GM23338 (cell line): ENCODE data around the gene PDE5A. TPM values are rescaled to one million over a fixed set of nuclear protein-coding genes. Genes with fewer than 3 reads are reported as not detected.

Experiments
- ATAC-seq: fragments of 200-7000 bp; cut with Tn5 transposase; 3 replicates; pipeline ENCODE4 v1.9.1; 2020
- DNase-seq: peaks from one replicate; pipeline ENCODE4 v3.0.0-alpha.2; 2015; ENCODE audit warnings: low spot score
- H2AFZ ChIP-seq: fragments of 200-600 bp; sonication (generic); 2 replicates; pipeline ENCODE4 v1.8.0; 2016; ENCODE audit warnings: antibody characterized with exemption, mild to moderate bottlenecking, moderate library complexity
- H3F3A ChIP-seq: fragments of 200-600 bp; sonication (generic); replicated peaks from 2 replicates; pipeline ENCODE4 v1.8.0; 2017; ENCODE audit warnings: antibody characterized with exemption, mixed run types, low read depth
- H3K27ac ChIP-seq: fragments of 200-600 bp; sonication (generic); 2 replicates; pipeline ENCODE4 v1.6.1; 2016; ENCODE audit warnings: low read depth
- H3K27me3 ChIP-seq: fragments of 200-600 bp; sonication (generic); 2 replicates; pipeline ENCODE4 v1.8.0; 2016; ENCODE audit warnings: mild to moderate bottlenecking, mixed run types, moderate library complexity; ENCODE audit not compliant: insufficient read depth
- H3K36me3 ChIP-seq: fragments of 200-600 bp; sonication (generic); 2 replicates; pipeline ENCODE4 v1.8.0; 2016; ENCODE audit warnings: mild to moderate bottlenecking; ENCODE audit not compliant: insufficient read depth
- H3K4me1 ChIP-seq: fragments of 200-600 bp; sonication (generic); 2 replicates; pipeline ENCODE4 v1.8.0; 2016; ENCODE audit warnings: mild to moderate bottlenecking, moderate library complexity; ENCODE audit not compliant: insufficient read depth
- H3K4me2 ChIP-seq: fragments of 200-600 bp; sonication (generic); 2 replicates; pipeline ENCODE4 v1.7.1; 2017; ENCODE audit warnings: mixed run types
- H3K4me3 ChIP-seq: fragments of 200-600 bp; sonication (generic); 2 replicates; pipeline ENCODE4 v1.6.1; 2016; ENCODE audit warnings: mixed run types
- H3K79me2 ChIP-seq: fragments of 200-600 bp; sonication (generic); replicated peaks from 2 replicates; pipeline ENCODE4 v1.8.0; 2017; ENCODE audit warnings: mild to moderate bottlenecking; ENCODE audit not compliant: insufficient read depth
- H3K9me2 ChIP-seq: fragments of 200-600 bp; sonication (generic); 2 replicates; pipeline ENCODE4 v1.8.0; 2017; ENCODE audit not compliant: insufficient read depth
- H4K20me1 ChIP-seq: fragments of 200-600 bp; sonication (generic); replicated peaks from 2 replicates; pipeline ENCODE4 v1.8.0; 2017; ENCODE audit warnings: mild to moderate bottlenecking; ENCODE audit not compliant: insufficient read depth
- H3K27ac Mint-ChIP-seq: 2 replicates; pipeline ENCODE4 v1.8.0; 2020; ENCODE audit warnings: inconsistent platforms, mild to moderate bottlenecking, moderate library complexity, mixed read lengths
- H3K27me3 Mint-ChIP-seq: 3 replicates; pipeline ENCODE4 v1.8.0; 2022; ENCODE audit warnings: low read depth, mild to moderate bottlenecking, moderate library complexity, mixed read lengths, inconsistent platforms; ENCODE audit not compliant: insufficient read depth, poor library complexity
- H3K36me3 Mint-ChIP-seq: 3 replicates; pipeline ENCODE4 v1.8.0; 2021; ENCODE audit warnings: low read depth, mild to moderate bottlenecking, inconsistent platforms, moderate library complexity, mixed read lengths
- H3K4me1 Mint-ChIP-seq: 3 replicates; pipeline ENCODE4 v1.8.0; 2020; ENCODE audit warnings: mild to moderate bottlenecking, inconsistent platforms, mixed read lengths
- H3K4me3 Mint-ChIP-seq: 3 replicates; pipeline ENCODE4 v1.8.0; 2021; ENCODE audit warnings: moderate library complexity, mild to moderate bottlenecking, inconsistent platforms, mixed read lengths
- H3K9me3 Mint-ChIP-seq: 3 replicates; pipeline ENCODE4 v1.8.0; 2020; ENCODE audit warnings: moderate library complexity, mild to moderate bottlenecking, inconsistent platforms, mixed read lengths
- CREB1 ChIP-seq: fragments of 250-450 bp; sonication (Bioruptor Pico); IDR thresholded peaks from 2 replicates; pipeline ENCODE4 v1.5.0; 2020; ENCODE audit warnings: low read depth, mild to moderate bottlenecking, moderate library complexity
- EZH2 ChIP-seq: fragments of 200-600 bp; sonication (generic); IDR thresholded peaks from one replicate; pipeline ENCODE4 v1.8.0; 2017; ENCODE audit warnings: antibody characterized with exemption, mild to moderate bottlenecking, low read depth; ENCODE audit not compliant: unreplicated experiment
- EZH2phosphoT487 ChIP-seq: fragments of 200-600 bp; sonication (generic); IDR thresholded peaks from one replicate; pipeline ENCODE4 v1.8.1; 2018; ENCODE audit warnings: antibody characterized with exemption; ENCODE audit not compliant: unreplicated experiment
- JUNB ChIP-seq: IDR thresholded peaks from one replicate; pipeline ENCODE4 v1.6.1; 2016; ENCODE audit warnings: antibody characterized with exemption; ENCODE audit not compliant: unreplicated experiment
- POLR2AphosphoS5 ChIP-seq: IDR thresholded peaks from 2 replicates; pipeline ENCODE4 v1.6.1; 2016; ENCODE audit warnings: antibody characterized with exemption, low read depth
- STAT1 ChIP-seq: IDR thresholded peaks from one replicate; pipeline ENCODE4 v1.6.1; 2016; ENCODE audit warnings: antibody characterized with exemption; ENCODE audit not compliant: unreplicated experiment
- polyA plus RNA-seq: library from polyadenylated mRNA; unstranded; fragments of >200 nt; fragmentation: Nextera tagmentation; extraction: Ambion mirVana; gene quantifications from 2 replicates; pipeline ENCODE4 v1.2.1, GENCODE V29; 2016
- total RNA-seq: library from RNA; depleted of rRNA; stranded (reverse); fragments of >200 nt; shearing (Covaris generic); gene quantifications from 2 replicates; pipeline ENCODE4 v1.2.3, GENCODE V29; 2014
- TF ChIP-seq, protein P1 (sequence below): IDR thresholded peaks from one replicate; pipeline ENCODE4 v1.6.1; 2018; ENCODE audit warnings: antibody characterized with exemption; ENCODE audit not compliant: unreplicated experiment
- TF ChIP-seq, protein P2 (sequence below): fragments of 250-450 bp; sonication (Bioruptor Pico); IDR thresholded peaks from 2 replicates; pipeline ENCODE4 v1.5.0; 2020; ENCODE audit warnings: mild to moderate bottlenecking, moderate library complexity

Gene PDE5A
- total and polyA plus RNA-seq, 2 experiments from 2014 or later, result 15.0 to 22.6 TPM

DNA sequence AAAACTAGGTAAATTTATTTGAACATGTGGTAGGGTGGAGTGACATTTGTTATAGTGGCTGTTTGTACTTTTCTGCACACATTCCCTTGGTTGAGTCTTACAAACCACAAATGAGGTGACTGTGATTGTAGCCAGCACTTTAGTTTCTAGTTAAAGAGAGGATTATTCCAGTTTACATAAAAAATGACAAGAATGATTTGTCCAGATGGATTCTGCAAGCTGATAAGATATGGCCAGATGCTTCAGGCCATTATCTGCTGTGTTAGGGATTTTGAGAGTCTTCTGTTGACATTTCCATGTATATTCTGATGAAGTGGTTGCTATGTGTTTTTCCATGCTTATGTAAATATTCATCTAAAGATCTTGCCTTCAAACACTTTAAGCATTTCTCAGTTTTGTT is 31.0 kb upstream of the PDE5A start:
- Mint-ChIP-seq H3K9me3 (no peaks in the 10 kb centered on the region), H3K36me3 (no peaks in the 10 kb centered on the region), H3K27me3 (no peaks in the 10 kb centered on the region), H3K4me1 (0 out of 3 replicates have a peak, but pooled peaks cover 2% of the 10 kb centered on the region), H3K27ac (no peak overlapping the region), H3K4me3 (no peak overlapping the region)
- no peak overlapping the region for H3K4me3 ChIP-seq
- no peaks in the 10 kb centered on the region for H3K79me2 ChIP-seq
- no peaks in the 10 kb centered on the region for H3F3A ChIP-seq
- no peaks in the 10 kb centered on the region for H3K36me3 ChIP-seq
- TF ChIP-seq CREB1 (CRISPR knock-in tag), result no peak
- no peak for TF ChIP-seq JUNB
- TF ChIP-seq EZH2phosphoT487, result no peak
- no peak for TF ChIP-seq STAT1
- TF ChIP-seq, protein P1, sequence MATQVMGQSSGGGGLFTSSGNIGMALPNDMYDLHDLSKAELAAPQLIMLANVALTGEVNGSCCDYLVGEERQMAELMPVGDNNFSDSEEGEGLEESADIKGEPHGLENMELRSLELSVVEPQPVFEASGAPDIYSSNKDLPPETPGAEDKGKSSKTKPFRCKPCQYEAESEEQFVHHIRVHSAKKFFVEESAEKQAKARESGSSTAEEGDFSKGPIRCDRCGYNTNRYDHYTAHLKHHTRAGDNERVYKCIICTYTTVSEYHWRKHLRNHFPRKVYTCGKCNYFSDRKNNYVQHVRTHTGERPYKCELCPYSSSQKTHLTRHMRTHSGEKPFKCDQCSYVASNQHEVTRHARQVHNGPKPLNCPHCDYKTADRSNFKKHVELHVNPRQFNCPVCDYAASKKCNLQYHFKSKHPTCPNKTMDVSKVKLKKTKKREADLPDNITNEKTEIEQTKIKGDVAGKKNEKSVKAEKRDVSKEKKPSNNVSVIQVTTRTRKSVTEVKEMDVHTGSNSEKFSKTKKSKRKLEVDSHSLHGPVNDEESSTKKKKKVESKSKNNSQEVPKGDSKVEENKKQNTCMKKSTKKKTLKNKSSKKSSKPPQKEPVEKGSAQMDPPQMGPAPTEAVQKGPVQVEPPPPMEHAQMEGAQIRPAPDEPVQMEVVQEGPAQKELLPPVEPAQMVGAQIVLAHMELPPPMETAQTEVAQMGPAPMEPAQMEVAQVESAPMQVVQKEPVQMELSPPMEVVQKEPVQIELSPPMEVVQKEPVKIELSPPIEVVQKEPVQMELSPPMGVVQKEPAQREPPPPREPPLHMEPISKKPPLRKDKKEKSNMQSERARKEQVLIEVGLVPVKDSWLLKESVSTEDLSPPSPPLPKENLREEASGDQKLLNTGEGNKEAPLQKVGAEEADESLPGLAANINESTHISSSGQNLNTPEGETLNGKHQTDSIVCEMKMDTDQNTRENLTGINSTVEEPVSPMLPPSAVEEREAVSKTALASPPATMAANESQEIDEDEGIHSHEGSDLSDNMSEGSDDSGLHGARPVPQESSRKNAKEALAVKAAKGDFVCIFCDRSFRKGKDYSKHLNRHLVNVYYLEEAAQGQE, result no peak
- TF ChIP-seq, protein P2, sequence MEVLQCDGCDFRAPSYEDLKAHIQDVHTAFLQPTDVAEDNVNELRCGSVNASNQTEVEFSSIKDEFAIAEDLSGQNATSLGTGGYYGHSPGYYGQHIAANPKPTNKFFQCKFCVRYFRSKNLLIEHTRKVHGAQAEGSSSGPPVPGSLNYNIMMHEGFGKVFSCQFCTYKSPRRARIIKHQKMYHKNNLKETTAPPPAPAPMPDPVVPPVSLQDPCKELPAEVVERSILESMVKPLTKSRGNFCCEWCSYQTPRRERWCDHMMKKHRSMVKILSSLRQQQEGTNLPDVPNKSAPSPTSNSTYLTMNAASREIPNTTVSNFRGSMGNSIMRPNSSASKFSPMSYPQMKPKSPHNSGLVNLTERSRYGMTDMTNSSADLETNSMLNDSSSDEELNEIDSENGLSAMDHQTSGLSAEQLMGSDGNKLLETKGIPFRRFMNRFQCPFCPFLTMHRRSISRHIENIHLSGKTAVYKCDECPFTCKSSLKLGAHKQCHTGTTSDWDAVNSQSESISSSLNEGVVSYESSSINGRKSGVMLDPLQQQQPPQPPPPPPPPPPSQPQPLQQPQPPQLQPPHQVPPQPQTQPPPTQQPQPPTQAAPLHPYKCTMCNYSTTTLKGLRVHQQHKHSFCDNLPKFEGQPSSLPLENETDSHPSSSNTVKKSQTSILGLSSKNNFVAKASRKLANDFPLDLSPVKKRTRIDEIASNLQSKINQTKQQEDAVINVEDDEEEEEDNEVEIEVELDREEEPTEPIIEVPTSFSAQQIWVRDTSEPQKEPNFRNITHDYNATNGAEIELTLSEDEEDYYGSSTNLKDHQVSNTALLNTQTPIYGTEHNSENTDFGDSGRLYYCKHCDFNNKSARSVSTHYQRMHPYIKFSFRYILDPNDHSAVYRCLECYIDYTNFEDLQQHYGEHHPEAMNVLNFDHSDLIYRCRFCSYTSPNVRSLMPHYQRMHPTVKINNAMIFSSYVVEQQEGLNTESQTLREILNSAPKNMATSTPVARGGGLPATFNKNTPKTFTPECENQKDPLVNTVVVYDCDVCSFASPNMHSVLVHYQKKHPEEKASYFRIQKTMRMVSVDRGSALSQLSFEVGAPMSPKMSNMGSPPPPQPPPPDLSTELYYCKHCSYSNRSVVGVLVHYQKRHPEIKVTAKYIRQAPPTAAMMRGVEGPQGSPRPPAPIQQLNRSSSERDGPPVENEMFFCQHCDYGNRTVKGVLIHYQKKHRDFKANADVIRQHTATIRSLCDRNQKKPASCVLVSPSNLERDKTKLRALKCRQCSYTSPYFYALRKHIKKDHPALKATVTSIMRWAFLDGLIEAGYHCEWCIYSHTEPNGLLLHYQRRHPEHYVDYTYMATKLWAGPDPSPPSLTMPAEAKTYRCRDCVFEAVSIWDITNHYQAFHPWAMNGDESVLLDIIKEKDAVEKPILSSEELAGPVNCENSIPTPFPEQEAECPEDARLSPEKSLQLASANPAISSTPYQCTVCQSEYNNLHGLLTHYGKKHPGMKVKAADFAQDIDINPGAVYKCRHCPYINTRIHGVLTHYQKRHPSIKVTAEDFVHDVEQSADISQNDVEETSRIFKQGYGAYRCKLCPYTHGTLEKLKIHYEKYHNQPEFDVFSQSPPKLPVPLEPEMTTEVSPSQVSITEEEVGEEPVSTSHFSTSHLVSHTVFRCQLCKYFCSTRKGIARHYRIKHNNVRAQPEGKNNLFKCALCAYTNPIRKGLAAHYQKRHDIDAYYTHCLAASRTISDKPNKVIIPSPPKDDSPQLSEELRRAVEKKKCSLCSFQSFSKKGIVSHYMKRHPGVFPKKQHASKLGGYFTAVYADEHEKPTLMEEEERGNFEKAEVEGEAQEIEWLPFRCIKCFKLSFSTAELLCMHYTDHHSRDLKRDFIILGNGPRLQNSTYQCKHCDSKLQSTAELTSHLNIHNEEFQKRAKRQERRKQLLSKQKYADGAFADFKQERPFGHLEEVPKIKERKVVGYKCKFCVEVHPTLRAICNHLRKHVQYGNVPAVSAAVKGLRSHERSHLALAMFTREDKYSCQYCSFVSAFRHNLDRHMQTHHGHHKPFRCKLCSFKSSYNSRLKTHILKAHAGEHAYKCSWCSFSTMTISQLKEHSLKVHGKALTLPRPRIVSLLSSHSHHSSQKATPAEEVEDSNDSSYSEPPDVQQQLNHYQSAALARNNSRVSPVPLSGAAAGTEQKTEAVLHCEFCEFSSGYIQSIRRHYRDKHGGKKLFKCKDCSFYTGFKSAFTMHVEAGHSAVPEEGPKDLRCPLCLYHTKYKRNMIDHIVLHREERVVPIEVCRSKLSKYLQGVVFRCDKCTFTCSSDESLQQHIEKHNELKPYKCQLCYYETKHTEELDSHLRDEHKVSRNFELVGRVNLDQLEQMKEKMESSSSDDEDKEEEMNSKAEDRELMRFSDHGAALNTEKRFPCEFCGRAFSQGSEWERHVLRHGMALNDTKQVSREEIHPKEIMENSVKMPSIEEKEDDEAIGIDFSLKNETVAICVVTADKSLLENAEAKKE, result no peak
- TF ChIP-seq EZH2, result no peak
- TF ChIP-seq POLR2AphosphoS5, result no peak
- DNase-seq (no peak), ATAC-seq (no peak)
- H3K9me2 ChIP-seq, result no peaks in the 10 kb centered on the region
- no peaks in the 10 kb centered on the region for H3K4me1 ChIP-seq
- H3K27ac ChIP-seq, result no peak overlapping the region
- no peak overlapping the region for H3K4me2 ChIP-seq
- no peaks in the 10 kb centered on the region for H3K27me3 ChIP-seq
- H4K20me1 ChIP-seq, result no peaks in the 10 kb centered on the region
- H2AFZ ChIP-seq, result no peak overlapping the region
